A673 (cell line): Measurements from ENCODE around the gene KCNQ1.

Experiments used
- CTCF ChIP-seq: fragments of 300-800, 200-600 bp; sonication (generic); conservative IDR thresholded peaks from 2 replicates; pipeline ENCODE4 v1.5.1; 2017; ENCODE audit warnings: low read depth, mild to moderate bottlenecking, antibody characterized with exemption, low read length, moderate library complexity, mixed read lengths
- EZH2 ChIP-seq: fragments of 200-600 bp; sonication (generic); IDR thresholded peaks from 2 replicates; pipeline ENCODE4 v1.6.1; 2017; ENCODE audit warnings: borderline replicate concordance, low read depth, mild to moderate bottlenecking, mixed read lengths, antibody characterized with exemption, low read length; ENCODE audit not compliant: poor library complexity, severe bottlenecking

GRCh38 chr11:2775083-2775625 is 330.3 kb downstream of the KCNQ1 start:
- no peak for TF ChIP-seq CTCF
- TF ChIP-seq EZH2: no peak
